GM12878 (cell line): Measurements from ENCODE around the gene RGS6. TPM values are rescaled to one million over a fixed set of nuclear protein-coding genes. Genes with fewer than 3 reads are reported as not detected.

Experiments
- BCL11A ChIP-seq: IDR thresholded peaks from 2 replicates; pipeline ENCODE4 v1.6.1; 2011; ENCODE audit warnings: low read depth, low read length
- BCLAF1 ChIP-seq: fragments of 450-650 bp; IDR thresholded peaks from 2 replicates; pipeline ENCODE4 v1.6.1; 2017; ENCODE audit warnings: antibody characterized with exemption, mild to moderate bottlenecking, moderate library complexity
- CBX3 ChIP-seq: fragments of 200-600 bp; sonication (generic); IDR thresholded peaks from 2 replicates; pipeline ENCODE4 v1.6.1; 2016; ENCODE audit warnings: low read depth, borderline replicate concordance
- DPF2 ChIP-seq: fragments of 450-650 bp; IDR thresholded peaks from 2 replicates; pipeline ENCODE4 v1.6.1; 2017; ENCODE audit warnings: mild to moderate bottlenecking
- EED ChIP-seq: sonication (generic); IDR thresholded peaks from 2 replicates; pipeline ENCODE4 v1.6.1; 2016; ENCODE audit warnings: antibody characterized with exemption, low read depth
- HDAC6 ChIP-seq: fragments of 200-600 bp; sonication (generic); IDR thresholded peaks from one replicate; pipeline ENCODE4 v1.8.0; 2017; ENCODE audit warnings: antibody characterized with exemption; ENCODE audit not compliant: unreplicated experiment
- KDM1A ChIP-seq: fragments of 200-600 bp; sonication (generic); IDR thresholded peaks from 2 replicates; pipeline ENCODE4 v1.6.1; 2016; ENCODE audit warnings: borderline replicate concordance
- MTA2 ChIP-seq: fragments of 450-650 bp; IDR thresholded peaks from 2 replicates; pipeline ENCODE4 v1.6.1; 2016; ENCODE audit warnings: low read depth, mild to moderate bottlenecking, moderate library complexity
- RFX5 ChIP-seq: IDR thresholded peaks from 2 replicates; pipeline ENCODE4 v1.6.1; 2011; ENCODE audit warnings: low read depth, low read length, improper control_type of control experiment
- ZBTB11 ChIP-seq: fragments of 450-650 bp; formaldehyde crosslinking; IDR thresholded peaks from 2 replicates; pipeline ENCODE4 v1.5.0; 2022; ENCODE audit warnings: mild to moderate bottlenecking, missing genetic modification characterization
- ZNF687 ChIP-seq: fragments of 450-650 bp; IDR thresholded peaks from 2 replicates; pipeline ENCODE4 v1.6.1; 2017; ENCODE audit warnings: mild to moderate bottlenecking, moderate library complexity
- polyA plus RNA-seq, 11 experiments: library from polyadenylated mRNA; depleted of rRNA in 4 of 11; unstranded in 6 of 11; stranded (reverse) in 5 of 11; fragments of >200 nt; fragmentation: Nextera tagmentation in 4 of 11; fragmentation: Illumina TruSeq in 1 of 11; extraction: Ambion mirVana in 4 of 11; extraction: Trizol in 1 of 11; gene quantifications; 1 replicate in 1 of 11; 2 replicates in 10 of 11; pipeline versions ENCODE4 v1.2.1 to v1.2.3, GENCODE V29; 2011 to 2016; ENCODE audit warnings: inconsistent platforms in 2 of 11, missing spikeins in 2 of 11, low read depth in 1 of 11
- total RNA-seq, 4 experiments: library from RNA; depleted of rRNA in 3 of 4; stranded (reverse); fragments of >200 nt in 3 of 4; fragmentation: Illumina TruSeq in 1 of 4; extraction: Trizol in 1 of 4; gene quantifications; 2 replicates each; pipeline versions ENCODE4 v1.2.1 to v1.2.3, GENCODE V29; 2013 to 2021

Gene RGS6
- total and polyA plus RNA-seq, 10 of the 15 experiments (the other 5 are each of a cell fraction or from before 2014, with no cell fraction given) = 3.9 to 18.1 (median 12.4) TPM

GRCh38 chr14:71988476-71988875 lies 56.2 kb downstream of the RGS6 start (continued):
- no peak for TF ChIP-seq ZBTB11 (CRISPR knock-in tag)
- no peak for TF ChIP-seq BCL11A
- TF ChIP-seq HDAC6 = no peak
- no peak for TF ChIP-seq ZNF687
- TF ChIP-seq KDM1A = no peak
- no peak for TF ChIP-seq CBX3
- no peak for TF ChIP-seq BCLAF1
- TF ChIP-seq MTA2 = no peak
- TF ChIP-seq RFX5 = no peak
- no peak for TF ChIP-seq DPF2
- TF ChIP-seq EED = no peak
